Fibroblast of skin of right quadriceps (primary cell): Measurements from ENCODE around the gene DBR1.
A peak's percentile ranks its signal among the peaks of the same experiment; 100 is the strongest.

Experiments
- DNase-seq: peaks from one replicate; pipeline ENCODE4 v3.0.0-alpha.2; 2013

The DBR1 gene

DNA sequence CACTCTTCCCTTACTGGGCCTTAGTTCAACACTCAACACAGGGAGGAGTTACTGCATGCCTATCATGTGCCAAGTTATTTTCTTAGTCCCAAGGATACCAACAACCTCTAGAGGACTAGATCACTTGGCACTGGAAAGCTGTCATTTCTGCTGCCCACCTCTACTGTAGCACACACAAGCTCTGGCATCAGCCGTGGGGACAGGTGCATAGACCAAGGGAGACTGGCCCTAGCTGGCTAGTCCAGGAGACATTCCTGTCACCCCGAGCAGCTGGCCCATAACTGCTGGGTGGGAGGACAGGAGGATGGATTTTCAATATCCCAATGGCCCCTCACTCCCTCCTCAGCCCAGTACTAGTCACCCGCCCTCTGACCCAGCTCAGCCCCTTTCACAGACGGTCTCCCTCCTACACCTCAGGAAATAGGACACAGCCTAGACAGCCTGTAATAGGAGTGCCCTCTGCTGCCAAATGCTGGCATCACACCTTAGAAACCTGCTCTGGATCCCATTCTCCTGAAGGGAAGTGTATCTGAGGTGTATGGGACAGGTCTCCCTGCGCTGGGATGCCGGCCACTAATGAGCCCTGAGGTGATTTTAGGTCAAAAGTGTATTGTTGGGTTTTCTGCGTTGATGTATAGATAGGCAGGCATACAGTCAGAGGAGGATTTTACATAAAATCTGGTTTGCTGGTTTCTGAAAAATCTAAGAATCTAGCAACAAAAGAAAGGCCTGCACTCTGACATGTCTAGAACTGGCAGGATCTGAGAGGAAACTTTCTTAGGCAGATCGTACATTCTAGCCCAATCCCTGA lies 55.9 kb downstream of the DBR1 start:
- peak; percentile 64 for DNase-seq

DNA sequence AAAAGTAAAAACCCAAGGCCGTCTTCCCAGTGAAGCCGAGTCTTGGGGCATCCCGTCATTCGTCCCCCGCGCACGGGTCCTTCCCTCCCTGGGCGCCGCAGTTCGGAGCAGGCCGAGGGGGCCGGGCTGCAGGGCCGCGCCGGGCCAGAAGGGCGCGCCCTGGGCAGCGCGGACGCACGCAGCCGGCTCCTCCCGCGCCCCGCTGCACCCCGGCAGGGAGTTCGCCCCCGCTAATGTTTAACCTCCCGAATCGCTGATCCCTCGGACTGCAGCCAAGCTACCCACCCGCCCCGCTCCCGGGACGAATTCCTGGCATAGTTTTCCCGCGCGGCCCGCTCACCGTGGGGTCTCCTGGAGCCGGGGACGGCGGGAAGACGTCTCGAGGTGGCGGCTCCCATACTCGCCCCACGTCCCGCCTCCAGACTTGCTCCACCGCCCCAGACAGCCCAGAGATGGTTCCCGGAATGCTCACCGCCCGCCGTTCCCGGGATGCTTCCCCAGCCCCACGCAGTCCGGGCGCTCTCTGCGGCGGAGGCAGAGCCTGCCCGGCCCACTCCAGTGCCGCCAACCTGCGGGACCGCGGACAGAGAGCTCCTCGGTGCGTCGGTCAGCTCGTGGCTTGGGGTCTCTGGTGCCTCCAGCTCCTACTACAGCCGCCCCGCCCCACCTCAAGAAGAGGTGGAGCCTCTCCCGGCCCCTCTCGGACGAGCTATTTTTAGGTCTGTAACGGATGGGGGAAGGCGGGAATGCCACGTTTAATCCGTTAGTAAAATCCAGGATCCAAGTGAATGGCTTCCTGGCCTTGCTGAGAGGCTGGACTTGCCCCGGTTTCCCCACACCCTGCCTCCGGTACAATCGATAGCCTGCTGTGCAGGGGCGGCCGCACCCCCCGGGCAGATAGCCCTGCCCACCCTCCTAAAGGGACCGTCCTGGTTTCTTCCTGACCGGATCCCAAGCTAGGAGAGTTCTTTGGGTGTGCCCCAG lies 59.4 kb downstream of the DBR1 start, which contains the start of gene DZIP1L:
TSS of gene DZIP1L (minus strand) at position 621 of the 984 bp plus-strand sequence. CDS start 11,637 bp downstream, outside the sequence.
- DNase-seq, result peak; percentile 87

DNA sequence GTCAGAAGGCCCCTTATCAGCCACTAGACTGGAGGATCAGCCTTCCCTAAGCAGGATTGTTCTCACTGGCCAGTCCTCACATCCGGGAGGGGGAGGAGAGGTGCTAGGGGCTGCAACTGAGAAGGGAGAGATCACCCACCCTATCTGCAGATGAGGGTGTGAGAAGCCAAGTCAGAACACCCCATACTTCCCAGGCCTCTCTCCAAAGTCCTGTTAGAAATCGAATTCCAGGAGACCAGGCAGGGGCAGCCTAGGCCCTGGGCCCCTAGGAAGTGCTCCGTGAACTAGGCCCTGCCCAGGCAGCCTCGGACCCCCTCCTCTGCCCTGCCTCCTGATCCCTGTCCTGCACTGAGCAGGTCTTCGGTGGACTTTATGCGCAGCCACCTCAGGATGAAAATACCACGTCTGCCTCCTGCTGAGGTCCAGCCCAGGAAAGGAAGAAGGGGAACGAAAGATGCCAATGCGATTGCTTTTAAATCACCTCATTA lies 60.2 kb downstream of the DBR1 start:
- peak; percentile 38 for DNase-seq

GRCh38 chr3:138113326-138113725 lies 61.4 kb downstream of the DBR1 start:
- no peak for DNase-seq

DNA sequence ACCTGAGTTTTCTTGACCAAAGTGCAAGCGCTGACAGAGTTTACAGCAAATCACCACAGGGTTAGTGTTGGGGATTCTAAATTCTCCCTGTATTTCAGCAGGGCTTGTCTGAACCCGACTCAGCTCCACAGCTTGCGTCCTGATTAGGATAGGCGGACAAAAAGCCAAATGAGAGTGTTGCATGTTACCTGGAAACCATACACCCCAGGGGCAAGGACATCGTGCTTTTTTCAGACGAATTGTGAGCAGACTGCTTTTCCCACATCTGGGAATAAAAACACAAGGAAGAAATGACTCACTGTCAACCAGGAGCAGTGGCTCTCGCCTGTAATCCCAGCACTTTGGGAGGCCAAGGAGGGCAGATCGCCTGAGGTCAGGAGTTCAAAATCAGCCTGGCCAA lies 62.4 kb downstream of the DBR1 start:
- DNase-seq, result no peak
